PC-3 (cell line): ENCODE data around the gene ZNF524.

ENCODE experiments used
- EZH2 ChIP-seq: fragments of 300-600 bp; sonication (generic); IDR thresholded peaks from one replicate; pipeline ENCODE4 v1.6.1; 2017; ENCODE audit warnings: antibody characterized with exemption, mild to moderate bottlenecking, low read length; ENCODE audit not compliant: unreplicated experiment
- EZH2phosphoT487 ChIP-seq: fragments of 300-600 bp; sonication (generic); IDR thresholded peaks from 2 replicates; pipeline ENCODE4 v1.6.1; 2018; ENCODE audit warnings: mild to moderate bottlenecking, antibody characterized with exemption, low read length, borderline replicate concordance
- TF ChIP-seq, protein P1 (sequence below): fragments of 300-600 bp; sonication (generic); conservative IDR thresholded peaks from 2 replicates; pipeline ENCODE4 v1.5.1; 2017; ENCODE audit warnings: antibody characterized with exemption, low read depth, mild to moderate bottlenecking, low read length

DNA sequence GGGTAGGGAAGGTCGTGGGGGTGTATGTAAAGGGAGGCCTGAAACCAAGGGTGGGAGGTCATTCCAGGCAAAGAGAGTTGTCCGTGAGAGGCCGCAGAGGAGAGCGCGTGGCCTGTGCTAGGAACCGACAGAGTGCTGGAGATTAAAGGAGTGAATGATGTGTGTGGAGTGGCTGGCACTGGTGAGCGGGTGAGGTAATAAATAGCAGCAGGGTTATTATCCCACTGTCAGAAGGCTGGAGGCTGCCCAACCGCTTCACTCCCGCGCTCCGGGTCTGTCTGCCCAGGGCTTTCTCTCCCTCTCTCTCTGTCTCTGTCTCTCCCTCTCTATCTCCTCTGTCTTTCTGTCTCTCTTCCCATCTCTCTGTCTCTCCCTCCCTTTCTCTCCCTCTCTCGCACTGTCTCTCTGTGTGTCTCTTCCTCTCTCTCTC lies 36.8 kb upstream of the ZNF524 start:
- TF ChIP-seq EZH2 (no peak), EZH2phosphoT487 (no peak)
- TF ChIP-seq, protein P1, sequence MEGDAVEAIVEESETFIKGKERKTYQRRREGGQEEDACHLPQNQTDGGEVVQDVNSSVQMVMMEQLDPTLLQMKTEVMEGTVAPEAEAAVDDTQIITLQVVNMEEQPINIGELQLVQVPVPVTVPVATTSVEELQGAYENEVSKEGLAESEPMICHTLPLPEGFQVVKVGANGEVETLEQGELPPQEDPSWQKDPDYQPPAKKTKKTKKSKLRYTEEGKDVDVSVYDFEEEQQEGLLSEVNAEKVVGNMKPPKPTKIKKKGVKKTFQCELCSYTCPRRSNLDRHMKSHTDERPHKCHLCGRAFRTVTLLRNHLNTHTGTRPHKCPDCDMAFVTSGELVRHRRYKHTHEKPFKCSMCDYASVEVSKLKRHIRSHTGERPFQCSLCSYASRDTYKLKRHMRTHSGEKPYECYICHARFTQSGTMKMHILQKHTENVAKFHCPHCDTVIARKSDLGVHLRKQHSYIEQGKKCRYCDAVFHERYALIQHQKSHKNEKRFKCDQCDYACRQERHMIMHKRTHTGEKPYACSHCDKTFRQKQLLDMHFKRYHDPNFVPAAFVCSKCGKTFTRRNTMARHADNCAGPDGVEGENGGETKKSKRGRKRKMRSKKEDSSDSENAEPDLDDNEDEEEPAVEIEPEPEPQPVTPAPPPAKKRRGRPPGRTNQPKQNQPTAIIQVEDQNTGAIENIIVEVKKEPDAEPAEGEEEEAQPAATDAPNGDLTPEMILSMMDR, result no peak
